ENCODE measurements around the gene UAP1L1.

The UAP1L1 gene

GRCh38 chr9:137042751-137043727 is 34.3 kb upstream of the UAP1L1 start:
- no peak for DNase-seq

GRCh38 chr9:137044037-137044436 is 33.3 kb upstream of the UAP1L1 start:
- DNase-seq = no peak

GRCh38 chr9:137044502-137045177 is 32.7 kb upstream of the UAP1L1 start:
- DNase-seq = no peak

GRCh38 chr9:137045294-137046087 is 31.8 kb upstream of the UAP1L1 start:
- no peak for DNase-seq

- DNase-seq = peak; percentile 64 to 67
Observed at GRCh38 chr9:137046088-137046787, 31.1 kb upstream of the UAP1L1 start, which contains the start of gene NPDC1. Gene NPDC1, minus strand, starts transcription at chr9:137046177. Its CDS starts 188 bp downstream, at chr9:137045989.

GRCh38 chr9:137048655-137049543 is 28.4 kb upstream of the UAP1L1 start:
- no peak for DNase-seq

- peak; percentile 54 to 69 for DNase-seq
Observed at GRCh38 chr9:137049544-137050449, 27.5 kb upstream of the UAP1L1 start.

GRCh38 chr9:137050570-137050969 is 26.7 kb upstream of the UAP1L1 start:
- no peak for DNase-seq

GRCh38 chr9:137051145-137051724 is 26.1 kb upstream of the UAP1L1 start:
- no peak for DNase-seq

GRCh38 chr9:137052293-137052692 is 25.0 kb upstream of the UAP1L1 start:
- DNase-seq = no peak

- DNase-seq = no peak
Observed at GRCh38 chr9:137052998-137053943, 24.0 kb upstream of the UAP1L1 start.

- no peak for DNase-seq
Observed at GRCh38 chr9:137053944-137054931, 23.1 kb upstream of the UAP1L1 start, which contains the start of gene ENTPD2. Gene ENTPD2, minus strand, starts transcription at chr9:137054061. Its CDS starts 64 bp downstream, at chr9:137053997.

- no peak for DNase-seq
Observed at GRCh38 chr9:137054932-137055384, 22.4 kb upstream of the UAP1L1 start.

GRCh38 chr9:137055385-137056364 is 21.6 kb upstream of the UAP1L1 start:
- DNase-seq = no peak

- DNase-seq = no peak
Observed at GRCh38 chr9:137056739-137057415, 20.4 kb upstream of the UAP1L1 start.
